ENCODE measurements around the gene FAM83B.

- TF ChIP-seq CTCF (IDR thresholded peaks at IDR 0.05) (no peak), POLR2A (IDR thresholded peaks at IDR 0.05) (no peak)
Measured at GRCh38 chr6:54879188-54879985, 32.8 kb downstream of the FAM83B start.
